H9 (cell line): ENCODE results near the gene ATL1. TPM values are rescaled to one million over a fixed set of nuclear protein-coding genes. Genes with fewer than 3 reads are reported as not detected.

Source experiments
- DNase-seq: peaks from one replicate; pipeline ENCODE4 v3.0.0-alpha.2; 2017
- H2AFZ ChIP-seq: one replicate; pipeline ENCODE4 v1.6.1; 2013; ENCODE audit warnings: mild to moderate bottlenecking, low read length, control low read depth, moderate library complexity
- H2AK5ac ChIP-seq: 2 replicates; pipeline ENCODE4 v1.6.1; 2013; ENCODE audit warnings: low read length, control low read depth, mixed read lengths; ENCODE audit not compliant: insufficient read length
- H2BK120ac ChIP-seq: one replicate; pipeline ENCODE4 v1.6.1; 2013; ENCODE audit warnings: low read depth, mild to moderate bottlenecking, low read length, control low read depth, inconsistent platforms; ENCODE audit not compliant: poor library complexity, severe bottlenecking
- H2BK12ac ChIP-seq: 2 replicates; pipeline ENCODE4 v1.6.1; 2013; ENCODE audit warnings: low read length, control low read depth, mixed read lengths, low read depth; ENCODE audit not compliant: insufficient read length
- H2BK15ac ChIP-seq: 2 replicates; pipeline ENCODE4 v1.6.1; 2013; ENCODE audit warnings: low read depth, low read length, control low read depth
- H2BK20ac ChIP-seq: one replicate; pipeline ENCODE4 v1.6.1; 2013; ENCODE audit warnings: low read depth, mild to moderate bottlenecking, low read length, control low read depth, inconsistent platforms; ENCODE audit not compliant: poor library complexity, severe bottlenecking
- H2BK5ac ChIP-seq: 2 replicates; pipeline ENCODE4 v1.6.1; 2013; ENCODE audit warnings: low read length, control low read depth, mixed read lengths; ENCODE audit not compliant: insufficient read length
- H3K14ac ChIP-seq: 2 replicates; pipeline ENCODE4 v1.6.1; 2013; ENCODE audit warnings: low read length, control low read depth; ENCODE audit not compliant: insufficient read depth
- H3K18ac ChIP-seq: 2 replicates; pipeline ENCODE4 v1.6.1; 2013; ENCODE audit warnings: low read depth, mild to moderate bottlenecking, mixed read lengths, low read length, control low read depth; ENCODE audit not compliant: insufficient read length
- H3K23ac ChIP-seq: 2 replicates; pipeline ENCODE4 v1.6.1; 2013; ENCODE audit warnings: low read length, control low read depth, mixed read lengths, low read depth; ENCODE audit not compliant: insufficient read length
- H3K23me2 ChIP-seq: 2 replicates; pipeline ENCODE4 v1.6.1; 2013; ENCODE audit warnings: low read depth, mild to moderate bottlenecking, mixed read lengths, low read length, control low read depth; ENCODE audit not compliant: insufficient read length, poor library complexity, severe bottlenecking
- H3K27ac ChIP-seq: 2 replicates; pipeline ENCODE4 v1.5.1; 2013; ENCODE audit warnings: low read length, control low read depth, mixed read lengths, low read depth; ENCODE audit not compliant: insufficient read length
- H3K27me3 ChIP-seq: 2 replicates; pipeline ENCODE4 v1.6.1; 2013; ENCODE audit warnings: low read length, control low read depth, inconsistent platforms; ENCODE audit not compliant: insufficient read depth
- H3K4ac ChIP-seq: 2 replicates; pipeline ENCODE4 v1.6.1; 2013; ENCODE audit warnings: low read depth, mild to moderate bottlenecking, control low read depth, inconsistent platforms, low read length, moderate library complexity
- H3K4me1 ChIP-seq: 2 replicates; pipeline ENCODE4 v1.6.1; 2013; ENCODE audit warnings: low read length, control low read depth, inconsistent platforms; ENCODE audit not compliant: insufficient read depth
- H3K4me2 ChIP-seq: 2 replicates; pipeline ENCODE4 v1.6.1; 2013; ENCODE audit warnings: low read length, control low read depth, mixed read lengths; ENCODE audit not compliant: insufficient read length, insufficient read depth
- H3K56ac ChIP-seq: 2 replicates; pipeline ENCODE4 v1.6.1; 2013; ENCODE audit warnings: low read depth, mild to moderate bottlenecking, mixed read lengths, low read length, control low read depth; ENCODE audit not compliant: insufficient read length
- H3K79me1 ChIP-seq: 2 replicates; pipeline ENCODE4 v1.6.1; 2013; ENCODE audit warnings: low read depth, mild to moderate bottlenecking, moderate library complexity, low read length, control low read depth, inconsistent platforms; ENCODE audit not compliant: insufficient read depth, poor library complexity, severe bottlenecking
- H3K79me2 ChIP-seq: 2 replicates; pipeline ENCODE4 v1.6.1; 2013; ENCODE audit warnings: low read length, control low read depth, inconsistent platforms; ENCODE audit not compliant: insufficient read depth
- H3K9ac ChIP-seq: 2 replicates; pipeline ENCODE4 v1.6.1; 2013; ENCODE audit warnings: low read length, control low read depth, mixed read lengths; ENCODE audit not compliant: insufficient read length; ENCODE audit errors: extremely low read depth
- H3K9me3 ChIP-seq: one replicate; pipeline ENCODE4 v1.6.1; 2013; ENCODE audit warnings: low read depth, low read length, inconsistent platforms; ENCODE audit not compliant: control insufficient read depth
- H3T11ph ChIP-seq: one replicate; pipeline ENCODE4 v1.6.1; 2013; ENCODE audit warnings: mild to moderate bottlenecking, low read length, control low read depth, inconsistent platforms
- H4K20me1 ChIP-seq: one replicate; pipeline ENCODE4 v1.6.1; 2013; ENCODE audit not compliant: control insufficient read depth, insufficient read length, insufficient read depth
- H4K5ac ChIP-seq: 2 replicates; pipeline ENCODE4 v1.6.1; 2013; ENCODE audit warnings: low read depth, mild to moderate bottlenecking, mixed read lengths, low read length, control low read depth; ENCODE audit not compliant: insufficient read length
- H4K8ac ChIP-seq: replicated peaks from 2 replicates; pipeline ENCODE4 v1.6.1; 2013; ENCODE audit warnings: low read length, control low read depth, mixed read lengths, low read depth; ENCODE audit not compliant: insufficient read length
- H4K91ac ChIP-seq: 2 replicates; pipeline ENCODE4 v1.6.1; 2013; ENCODE audit warnings: low read depth, mild to moderate bottlenecking, moderate library complexity, mixed read lengths, low read length, control low read depth; ENCODE audit not compliant: insufficient read length
- H3K27ac Mint-ChIP-seq, 3 experiments: 2 replicates in 2 of 3; 3 replicates in 1 of 3; pipeline ENCODE4 v1.8.0; 2020 to 2021; ENCODE audit warnings: mixed read lengths in 3 of 3, mild to moderate bottlenecking in 1 of 3, moderate library complexity in 1 of 3
- H3K27me3 Mint-ChIP-seq: 2 replicates; pipeline ENCODE4 v1.8.0; 2021; ENCODE audit warnings: low read depth, mild to moderate bottlenecking, moderate library complexity, mixed read lengths
- H3K36me3 Mint-ChIP-seq, 3 experiments: 2 replicates in 2 of 3; 3 replicates in 1 of 3; pipeline ENCODE4 v1.8.0; 2020 to 2021; ENCODE audit warnings: low read depth in 3 of 3, mixed read lengths in 3 of 3; ENCODE audit not compliant: insufficient read depth in 1 of 3
- H3K4me1 Mint-ChIP-seq, 2 experiments: 2 replicates each; pipeline ENCODE4 v1.8.0; 2020; ENCODE audit warnings: mixed read lengths in 2 of 2
- H3K4me3 Mint-ChIP-seq, 2 experiments: 2 replicates in 1 of 2; 3 replicates in 1 of 2; pipeline ENCODE4 v1.8.0; 2020 to 2021; ENCODE audit warnings: mild to moderate bottlenecking in 2 of 2, mixed read lengths in 2 of 2, moderate library complexity in 1 of 2
- H3K9me3 Mint-ChIP-seq, 2 experiments: 2 replicates in 1 of 2; 3 replicates in 1 of 2; pipeline ENCODE4 v1.8.0; 2020; ENCODE audit warnings: mild to moderate bottlenecking in 2 of 2, mixed read lengths in 2 of 2, moderate library complexity in 1 of 2
- WGBS: extraction: QIAGEN DNeasy Blood & Tissue Kit; methylation state at CpG from one replicate; pipeline ENCODE4 v1.1.7; 2013; ENCODE audit warnings: missing lambda C conversion rate, low lambda C conversion rate, mixed read lengths; ENCODE audit not compliant: insufficient read length; ENCODE audit errors: extremely low coverage; 5-methylcytosine and 5-hydroxymethylcytosine counted together
- total RNA-seq: library from RNA; stranded (reverse); gene quantifications from 2 replicates; pipeline ENCODE4 v1.2.1, GENCODE V29; 2021
- TF ChIP-seq, protein P1 (sequence below): fragments of 200-600 bp; sonication (generic); conservative IDR thresholded peaks from 3 replicates; pipeline ENCODE4 v1.8.0; 2021; ENCODE audit warnings: antibody characterized with exemption, mild to moderate bottlenecking

Gene ATL1
- total RNA-seq, 1 experiment from 2014 or later = 3.0 TPM

DNA sequence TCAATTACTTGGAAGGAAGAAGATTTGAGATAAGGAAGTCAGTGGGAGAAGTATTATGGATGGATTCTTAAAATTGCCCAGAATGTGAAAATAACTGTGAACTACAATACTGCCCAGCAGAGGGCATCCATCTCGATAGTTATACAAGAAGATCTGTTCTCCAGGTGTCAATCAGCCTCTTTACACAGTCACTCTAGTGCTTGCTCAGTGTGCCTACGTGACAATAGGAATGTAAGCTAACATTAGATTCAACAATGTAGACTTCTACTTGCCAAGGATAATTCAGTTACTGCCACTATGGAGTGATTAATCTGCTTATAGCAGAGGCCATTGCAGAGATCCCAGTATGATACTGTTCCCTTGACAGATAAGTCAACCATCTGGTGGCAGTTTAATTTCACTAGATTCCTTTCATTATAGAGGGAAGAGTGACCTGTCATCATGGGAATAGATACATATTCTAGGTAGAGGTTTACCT is 17.0 kb upstream of the ATL1 start:
- no CpG with 5 or more reads among the region's 2 CpGs for WGBS
- DNase-seq = no peak

More for the DNA sequence above, 17.0 kb upstream of the ATL1 start:
- Histone ChIP-seq H3K4me2 (no peak overlapping the region), H2AFZ (no peak overlapping the region), H2AK5ac (no peak overlapping the region), H2BK15ac (no peak overlapping the region), H4K8ac (no peak overlapping the region), H3T11ph (no peak overlapping the region), H3K27me3 (no peaks in the 10 kb centered on the region; the same call in 1 of the 2 replicates), H3K56ac (no peak overlapping the region), H3K23me2 (no peaks in the 10 kb centered on the region), H3K9me3 (no peaks in the 10 kb centered on the region), H3K4ac (no peak overlapping the region), H3K27ac (no peak overlapping the region), H3K23ac (no peak overlapping the region), H3K79me1 (no peaks in the 10 kb centered on the region), H2BK5ac (no peak overlapping the region), H3K9ac (no peak overlapping the region), H4K20me1 (no peaks in the 10 kb centered on the region), H3K14ac (no peak overlapping the region), H2BK20ac (no peak overlapping the region), H4K91ac (no peak overlapping the region), H4K5ac (no peak overlapping the region), H3K18ac (no peak overlapping the region), H2BK12ac (no peak overlapping the region), H3K4me1 (no peaks in the 10 kb centered on the region), H2BK120ac (no peak overlapping the region), H3K79me2 (no peaks in the 10 kb centered on the region)
- no peak overlapping the region for H3K4me3 Mint-ChIP-seq
- no peaks in the 10 kb centered on the region for H3K4me1 Mint-ChIP-seq
- peaks cover 3 to 4% of the 10 kb centered on the region in 2 experiments; a peak in 4 of 5 replicates for H3K9me3 Mint-ChIP-seq
- TF ChIP-seq, protein P1, sequence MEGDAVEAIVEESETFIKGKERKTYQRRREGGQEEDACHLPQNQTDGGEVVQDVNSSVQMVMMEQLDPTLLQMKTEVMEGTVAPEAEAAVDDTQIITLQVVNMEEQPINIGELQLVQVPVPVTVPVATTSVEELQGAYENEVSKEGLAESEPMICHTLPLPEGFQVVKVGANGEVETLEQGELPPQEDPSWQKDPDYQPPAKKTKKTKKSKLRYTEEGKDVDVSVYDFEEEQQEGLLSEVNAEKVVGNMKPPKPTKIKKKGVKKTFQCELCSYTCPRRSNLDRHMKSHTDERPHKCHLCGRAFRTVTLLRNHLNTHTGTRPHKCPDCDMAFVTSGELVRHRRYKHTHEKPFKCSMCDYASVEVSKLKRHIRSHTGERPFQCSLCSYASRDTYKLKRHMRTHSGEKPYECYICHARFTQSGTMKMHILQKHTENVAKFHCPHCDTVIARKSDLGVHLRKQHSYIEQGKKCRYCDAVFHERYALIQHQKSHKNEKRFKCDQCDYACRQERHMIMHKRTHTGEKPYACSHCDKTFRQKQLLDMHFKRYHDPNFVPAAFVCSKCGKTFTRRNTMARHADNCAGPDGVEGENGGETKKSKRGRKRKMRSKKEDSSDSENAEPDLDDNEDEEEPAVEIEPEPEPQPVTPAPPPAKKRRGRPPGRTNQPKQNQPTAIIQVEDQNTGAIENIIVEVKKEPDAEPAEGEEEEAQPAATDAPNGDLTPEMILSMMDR = peak; percentile 72
- H3K36me3 Mint-ChIP-seq = peaks cover 3 to 4% (median 3%) of the 10 kb centered on the region in 3 experiments; a peak in 6 of 7 replicates
- H3K27ac Mint-ChIP-seq = no peak overlapping the region
- H3K27me3 Mint-ChIP-seq = no peaks in the 10 kb centered on the region; the same call in 1 of the 2 replicates
